Prostate gland (tissue), 2 donors: ENCODE data around the gene IRF4.

Experiments
- POLR2AphosphoS5 ChIP-seq: sonication (generic); formaldehyde crosslinking; IDR thresholded peaks from one replicate; pipeline ENCODE4 v1.6.1; 2017; ENCODE audit warnings: antibody characterized with exemption
- TF ChIP-seq, protein P1 (sequence below), 4 experiments: fragments of 200-600 bp in 2 of 4; fragments of 450-650 bp in 2 of 4; sonication (generic) in 2 of 4; IDR thresholded peaks; 1 replicate in 3 of 4; 2 replicates in 1 of 4; pipeline ENCODE4 v1.5.1; 2016 to 2019; ENCODE audit warnings: antibody characterized with exemption in 4 of 4, mild to moderate bottlenecking in 2 of 4, moderate library complexity in 2 of 4

DNA sequence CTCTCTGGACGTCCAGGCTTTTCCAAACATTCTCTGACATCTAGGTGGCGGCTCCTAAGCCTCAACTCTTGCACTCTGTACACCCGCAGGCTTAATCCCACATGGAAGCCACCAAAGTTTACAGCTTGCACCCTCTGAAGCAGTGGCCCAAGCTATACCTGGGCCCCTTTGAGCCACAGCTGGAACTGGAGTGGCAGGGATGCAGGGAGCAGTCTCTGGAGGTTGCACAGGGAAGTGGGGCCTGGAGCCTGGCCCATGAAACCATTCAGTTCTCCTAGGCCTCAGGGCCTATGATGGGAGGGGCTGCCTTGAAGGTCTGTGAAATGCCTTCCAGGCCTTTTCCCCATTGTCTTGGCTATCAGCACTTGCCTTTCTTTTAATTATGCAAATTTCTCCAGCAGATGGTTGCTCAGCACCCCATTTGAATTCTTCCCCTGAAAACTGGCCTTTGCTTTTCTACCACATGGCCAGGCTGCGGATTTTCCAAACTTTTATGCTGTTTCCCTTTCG is 64.9 kb downstream of the IRF4 start:
- no peak for TF ChIP-seq POLR2AphosphoS5
- TF ChIP-seq, protein P1, sequence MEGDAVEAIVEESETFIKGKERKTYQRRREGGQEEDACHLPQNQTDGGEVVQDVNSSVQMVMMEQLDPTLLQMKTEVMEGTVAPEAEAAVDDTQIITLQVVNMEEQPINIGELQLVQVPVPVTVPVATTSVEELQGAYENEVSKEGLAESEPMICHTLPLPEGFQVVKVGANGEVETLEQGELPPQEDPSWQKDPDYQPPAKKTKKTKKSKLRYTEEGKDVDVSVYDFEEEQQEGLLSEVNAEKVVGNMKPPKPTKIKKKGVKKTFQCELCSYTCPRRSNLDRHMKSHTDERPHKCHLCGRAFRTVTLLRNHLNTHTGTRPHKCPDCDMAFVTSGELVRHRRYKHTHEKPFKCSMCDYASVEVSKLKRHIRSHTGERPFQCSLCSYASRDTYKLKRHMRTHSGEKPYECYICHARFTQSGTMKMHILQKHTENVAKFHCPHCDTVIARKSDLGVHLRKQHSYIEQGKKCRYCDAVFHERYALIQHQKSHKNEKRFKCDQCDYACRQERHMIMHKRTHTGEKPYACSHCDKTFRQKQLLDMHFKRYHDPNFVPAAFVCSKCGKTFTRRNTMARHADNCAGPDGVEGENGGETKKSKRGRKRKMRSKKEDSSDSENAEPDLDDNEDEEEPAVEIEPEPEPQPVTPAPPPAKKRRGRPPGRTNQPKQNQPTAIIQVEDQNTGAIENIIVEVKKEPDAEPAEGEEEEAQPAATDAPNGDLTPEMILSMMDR (IDR thresholded peaks at IDR 0.05): no peak
